Endothelial cell of umbilical vein (primary cell): Measurements from ENCODE around the gene TEF. TPM values are rescaled to one million over a fixed set of nuclear protein-coding genes. Genes with fewer than 3 reads are reported as not detected.
"Not testable (repeated sequence)": the region's sequence is repeated elsewhere in the genome, so short reads cannot be mapped to it uniquely, and the experiment has no call there.

Experiments
- BruUV-seq: library from RNA; stranded (reverse); fragments of 400-500 nt; replicated peaks from 2 replicates; lab custom pipeline; 2021; lab: Mats Ljungman, UMichigan
- CTCF ChIA-PET: fragments of 300-600, 350-600 bp; sonication (Branson Sonifier 250); formaldehyde crosslinking; loops from one replicate; lab custom pipeline; 2021; ENCODE audit warnings: antibody characterized with exemption, inconsistent platforms; lab: Charles Lee
- POLR2A ChIA-PET: fragments of 300-600, 350-600 bp; sonication (Branson Sonifier 250); formaldehyde crosslinking; loops from one replicate; lab custom pipeline; 2021; ENCODE audit warnings: antibody characterized with exemption, inconsistent platforms; lab: Charles Lee
- DNase-seq: peaks from one replicate; pipeline ENCODE4 v3.0.0-alpha.2; 2011; ENCODE audit warnings: low read depth, low spot score
- FAIRE-seq: peaks from 2 replicates; lab custom pipeline; 2011; peaks lifted over from hg19 to GRCh38; lab: Jason Lieb, UNC
- H2AFZ ChIP-seq: 2 replicates; pipeline ENCODE4 v1.6.0; 2012; ENCODE audit warnings: low read depth, low read length, control low read depth, inconsistent platforms
- H3K27ac ChIP-seq: 2 replicates; pipeline ENCODE4 v1.5.1; 2011; ENCODE audit warnings: low read depth, mild to moderate bottlenecking, control low read depth, low read length, moderate library complexity; ENCODE audit not compliant: insufficient read depth
- H3K27me3 ChIP-seq, 2 experiments: 2 replicates each; pipeline versions ENCODE4 v1.6.0 to v1.6.1; 2011; ENCODE audit warnings: low read length in 2 of 2, mixed read lengths in 1 of 2; ENCODE audit not compliant: control insufficient read depth in 2 of 2, insufficient read depth in 2 of 2
- H3K36me3 ChIP-seq, 2 experiments: 2 replicates in 1 of 2; 3 replicates in 1 of 2; pipeline ENCODE4 v1.5.1; 2011; ENCODE audit warnings: low read length in 2 of 2, mild to moderate bottlenecking in 1 of 2, moderate library complexity in 1 of 2; ENCODE audit not compliant: control insufficient read depth in 2 of 2, insufficient read depth in 2 of 2; ENCODE audit errors: extremely low read depth in 1 of 2
- H3K4me1 ChIP-seq: 3 replicates; pipeline ENCODE4 v1.5.1; 2011; ENCODE audit warnings: mild to moderate bottlenecking, low read length; ENCODE audit not compliant: control insufficient read depth, insufficient read depth; ENCODE audit errors: extremely low read depth
- H3K4me2 ChIP-seq: 2 replicates; pipeline ENCODE4 v1.6.1; 2011; ENCODE audit warnings: low read length, control low read depth, mixed read lengths; ENCODE audit not compliant: insufficient read depth
- H3K4me3 ChIP-seq, 3 experiments: fragments of 200-600 bp in 1 of 3; sonication (generic), shearing (Covaris generic) in 1 of 3; replicated peaks in 1 of 3; 2 replicates each; pipeline ENCODE4 v1.5.1; 2011 to 2016; ENCODE audit warnings: control low read depth in 3 of 3, low read length in 3 of 3, mild to moderate bottlenecking in 2 of 3, inconsistent platforms in 1 of 3, low read depth in 1 of 3, moderate library complexity in 1 of 3; ENCODE audit not compliant: insufficient read depth in 1 of 3
- H3K79me2 ChIP-seq: 2 replicates; pipeline ENCODE4 v1.6.0; 2012; ENCODE audit warnings: low read length, inconsistent platforms; ENCODE audit not compliant: control insufficient read depth, insufficient read depth
- H3K9ac ChIP-seq: replicated peaks from 2 replicates; pipeline ENCODE3; 2011; ENCODE audit warnings: low read length, control low read depth; ENCODE audit not compliant: insufficient read depth; ENCODE audit errors: extremely low read depth
- H3K9me1 ChIP-seq: replicated peaks from 3 replicates; pipeline ENCODE4 v1.6.0; 2011; ENCODE audit warnings: mild to moderate bottlenecking, low read length; ENCODE audit not compliant: control insufficient read depth, insufficient read depth; ENCODE audit errors: extremely low read depth
- H3K9me3 ChIP-seq: replicated peaks from 2 replicates; pipeline ENCODE4 v1.5.1; 2012; ENCODE audit warnings: low read length, inconsistent platforms; ENCODE audit not compliant: control insufficient read depth, insufficient read depth
- H4K20me1 ChIP-seq: replicated peaks from 2 replicates; pipeline ENCODE3; 2011; ENCODE audit warnings: mild to moderate bottlenecking, low read length; ENCODE audit not compliant: control insufficient read depth, insufficient read depth; ENCODE audit errors: extremely low read depth
- GATA2 ChIP-seq: IDR thresholded peaks from 2 replicates; pipeline ENCODE4 v1.7.0; 2011; ENCODE audit warnings: low read depth, mild to moderate bottlenecking, moderate library complexity, mixed read lengths, low read length; ENCODE audit not compliant: insufficient read length, insufficient read depth
- JUN ChIP-seq: IDR thresholded peaks from 2 replicates; pipeline ENCODE4 v1.6.1; 2011; ENCODE audit warnings: borderline replicate concordance, low read depth; ENCODE audit not compliant: insufficient read length, insufficient read depth
- POLR2A ChIP-seq: IDR thresholded peaks from 2 replicates; pipeline ENCODE4 v1.6.1; 2012; ENCODE audit warnings: low read depth, mild to moderate bottlenecking, control low read depth, low read length
- POLR2AphosphoS5 ChIP-seq: IDR thresholded peaks from 2 replicates; pipeline ENCODE4 v1.6.1; 2012; ENCODE audit warnings: low read depth, mild to moderate bottlenecking, control low read depth, low read length, moderate library complexity; ENCODE audit not compliant: insufficient read depth
- dilution Hi-C: fragments of 300-500 bp; cut with MboI; formaldehyde crosslinking; loops from one replicate; pipeline ENCODE4 v1.15.0; 2019; ENCODE audit warnings: low sequenced_read_pairs; ENCODE audit not compliant: extremely low pct_ligation_motif_present
- intact Hi-C: fragments of 100-400 bp; cut with micrococcal nuclease; formaldehyde crosslinking; loops from one replicate; pipeline ENCODE4 v1.10.0; 2022
- polyA plus RNA-seq, 4 experiments: library from polyadenylated mRNA; depleted of rRNA in 3 of 4; stranded (reverse) in 3 of 4; unstranded in 1 of 4; fragments of >200 nt; gene quantifications; 2 replicates each; pipeline versions ENCODE4 v1.2.1 to v1.2.3, GENCODE V29; 2011 to 2012; ENCODE audit warnings: missing spikeins in 1 of 4
- total RNA-seq: library from RNA; stranded (reverse); gene quantifications from 2 replicates; pipeline ENCODE4 v1.2.3, GENCODE V29; 2021

The TEF gene
- total and polyA plus RNA-seq, 2 donors (not counting 3 experiments of a cell fraction or from before 2014, with no cell fraction given) = 2.2 to 4.0 TPM

DNA sequence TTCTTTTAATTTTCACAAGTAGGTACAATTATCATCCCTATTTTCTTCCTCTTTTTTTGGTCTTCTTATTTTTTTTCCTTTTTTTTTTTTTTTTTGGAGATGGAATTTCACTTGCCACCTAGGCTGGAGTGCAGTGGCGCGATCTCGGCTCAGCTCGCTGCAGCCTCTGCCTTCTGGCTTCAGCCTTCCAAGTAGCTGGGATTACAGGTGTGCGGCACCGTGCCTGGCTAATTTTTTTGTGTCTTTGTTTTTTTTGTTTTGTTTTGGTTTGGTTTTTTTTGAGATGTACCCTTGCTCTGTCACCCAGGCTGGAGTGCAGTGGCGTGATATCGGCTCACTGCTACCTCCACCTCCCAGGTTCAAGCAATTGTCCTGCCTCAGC, 48.2 kb downstream of the TEF start:
- no peak for FAIRE-seq
- CTCF ChIA-PET = no interaction called here
- no peak for DNase-seq

DNA sequence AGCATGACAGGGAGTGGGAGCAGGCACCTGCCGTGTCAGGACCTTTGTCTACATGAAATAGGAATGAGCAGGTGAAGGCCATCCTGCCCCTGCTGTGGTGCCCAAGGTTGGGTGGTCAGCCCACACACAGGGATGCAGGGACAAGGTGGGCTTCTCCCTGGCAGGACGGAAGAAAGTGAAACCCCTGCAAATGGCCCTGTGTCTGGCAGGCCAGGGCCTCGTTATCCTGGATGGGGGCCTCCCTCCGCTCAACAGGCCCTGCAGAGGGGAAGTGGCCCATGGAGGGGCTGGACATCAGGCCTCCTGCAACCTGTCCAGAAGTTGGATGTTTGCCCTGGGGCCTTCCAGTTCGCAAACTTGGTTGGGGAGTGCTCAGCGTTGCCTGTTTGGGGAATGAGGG, 49.9 kb downstream of the TEF start:
- Histone ChIP-seq H3K27me3 (no peaks in the 10 kb centered on the region), H3K9me3 (no peaks in the 10 kb centered on the region), H3K36me3 (peaks cover 0 to 30% of the 10 kb centered on the region in 2 experiments), H3K4me3 (no peak overlapping the region), H3K9ac (no peak overlapping the region), H3K27ac (no peak overlapping the region), H2AFZ (no peak overlapping the region), H3K4me2 (no peak overlapping the region), H3K4me1 (no peaks in the 10 kb centered on the region), H3K9me1 (no peaks in the 10 kb centered on the region), H4K20me1 (no peaks in the 10 kb centered on the region), H3K79me2 (peaks cover 20% of the 10 kb centered on the region)
- BruUV-seq = no TSS peak
- dilution Hi-C loops = no loop called here
- intact Hi-C loops = no loop called here
- FAIRE-seq = no peak
- no peak for DNase-seq
- ChIA-PET CTCF (no interaction called here), POLR2A (no interaction called here)
- TF ChIP-seq POLR2AphosphoS5 = peak; percentile 27
- no peak for TF ChIP-seq JUN

More for the DNA sequence above, 48.2 kb downstream of the TEF start:
- Histone ChIP-seq H3K27ac (no peak overlapping the region), H3K4me2 (no peak overlapping the region), H2AFZ (no peak overlapping the region), H3K27me3 (no peaks in the 10 kb centered on the region), H3K4me1 (no peaks in the 10 kb centered on the region), H3K79me2 (peaks cover 5% of the 10 kb centered on the region), H3K9me3 (no peaks in the 10 kb centered on the region), H3K4me3 (no peak overlapping the region), H3K9me1 (no peaks in the 10 kb centered on the region), H3K9ac (no peak overlapping the region), H3K36me3 (peaks cover 0 to 17% of the 10 kb centered on the region in 2 experiments), H4K20me1 (no peaks in the 10 kb centered on the region)
- dilution Hi-C loops (no loop called here), intact Hi-C loops (no loop called here)
- POLR2A ChIA-PET = no interaction called here
- TF ChIP-seq POLR2A (no peak), GATA2 (no peak)
- no TSS peak for BruUV-seq

GRCh38 chr22:41433480-41433879, 51.7 kb downstream of the TEF start:
- H3K79me2 ChIP-seq = peaks cover 32% of the 10 kb centered on the region
- H3K9me1 ChIP-seq, H3K27ac ChIP-seq, DNase-seq, H3K4me1 ChIP-seq, H3K9ac ChIP-seq, H3K4me2 ChIP-seq, H3K27me3 ChIP-seq, BruUV-seq, FAIRE-seq, H2AFZ ChIP-seq, dilution Hi-C loops, POLR2A ChIA-PET, H3K4me3 ChIP-seq, H4K20me1 ChIP-seq, CTCF ChIA-PET, intact Hi-C loops, H3K9me3 ChIP-seq: not testable (repeated sequence)
- peaks cover 2 to 38% of the 10 kb centered on the region in 2 experiments for H3K36me3 ChIP-seq

DNA sequence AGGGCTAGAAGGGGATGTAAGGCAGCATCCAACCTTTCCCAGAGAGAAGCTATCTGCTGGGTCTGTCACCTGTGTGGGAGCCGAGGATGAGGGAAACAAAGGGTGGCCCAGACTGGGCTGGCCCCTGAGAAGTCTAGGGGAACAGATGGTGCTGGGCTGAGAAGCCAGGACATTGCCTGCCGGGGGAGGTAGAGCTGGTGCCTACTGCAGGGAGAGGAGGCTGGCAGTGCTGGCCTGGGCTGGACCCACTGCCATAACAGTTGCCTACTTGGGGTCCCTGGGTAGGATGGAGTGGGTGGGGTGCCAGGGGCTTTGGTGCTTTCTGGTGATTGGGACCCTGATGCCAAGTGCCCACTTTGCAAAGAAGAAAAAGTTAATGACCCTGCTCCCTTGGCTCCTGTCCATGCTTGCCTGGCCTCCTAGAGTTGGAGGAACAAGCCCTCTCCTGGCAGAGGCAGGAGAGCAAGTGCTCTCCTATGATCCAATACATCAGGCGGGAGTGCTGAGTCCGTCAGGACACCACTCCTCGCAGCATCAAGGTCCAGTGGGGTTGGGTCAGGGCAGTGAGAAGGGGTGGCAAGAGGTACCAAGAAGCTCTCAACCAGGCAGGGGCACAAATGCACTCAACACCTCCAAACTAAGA, 52.7 kb downstream of the TEF start:
- peaks cover 41% of the 10 kb centered on the region for H3K79me2 ChIP-seq
- dilution Hi-C loops, H4K20me1 ChIP-seq, H3K27me3 ChIP-seq, FAIRE-seq, H3K4me1 ChIP-seq, intact Hi-C loops, H3K9ac ChIP-seq, POLR2A ChIA-PET, BruUV-seq, DNase-seq, H2AFZ ChIP-seq, H3K9me1 ChIP-seq, H3K4me3 ChIP-seq, H3K4me2 ChIP-seq, H3K9me3 ChIP-seq, CTCF ChIA-PET, H3K27ac ChIP-seq: not testable (repeated sequence)
- peaks cover 6 to 42% of the 10 kb centered on the region in 2 experiments for H3K36me3 ChIP-seq
